Psoas muscle (tissue), 8 donors: ENCODE data around the gene SNX11. TPM values are rescaled to one million over a fixed set of nuclear protein-coding genes. Genes with fewer than 3 reads are reported as not detected.
"Not testable (repeated sequence)": the region's sequence is repeated elsewhere in the genome, so short reads cannot be mapped to it uniquely, and the experiment has no call there.

Experiments used
- ATAC-seq, 4 donors: fragments of 200-7000 bp; cut with Tn5 transposase; one replicate each; pipeline ENCODE4 v1.9.1; 2020; ENCODE audit warnings: moderate library complexity in 3 of 4, mild to moderate bottlenecking in 2 of 4
- DNase-seq, 2 donors: peaks; one replicate each; pipeline ENCODE4 v3.0.0-alpha.2; 2020
- H3K27ac ChIP-seq: fragments of 200-600 bp; one replicate; pipeline ENCODE4 v1.8.0; 2022
- H3K27me3 ChIP-seq, 3 donors: fragments of 200-600 bp in 1 of 3; one replicate each; pipeline versions ENCODE4 v1.6.1 to v1.8.0; 2013 to 2022; ENCODE audit warnings: low read length in 2 of 3, mild to moderate bottlenecking in 2 of 3, moderate library complexity in 1 of 3; ENCODE audit not compliant: insufficient read depth in 3 of 3
- H3K36me3 ChIP-seq, 2 donors: fragments of 200-600 bp in 1 of 2; one replicate each; pipeline versions ENCODE4 v1.6.1 to v1.8.0; 2013 to 2022; ENCODE audit warnings: low read depth in 1 of 2, mild to moderate bottlenecking in 1 of 2, moderate library complexity in 1 of 2; ENCODE audit not compliant: insufficient read depth in 1 of 2
- H3K4me1 ChIP-seq: fragments of 200-600 bp; one replicate; pipeline ENCODE4 v1.8.0; 2022
- H3K4me3 ChIP-seq: fragments of 200-600 bp; one replicate; pipeline ENCODE4 v1.8.0; 2022; ENCODE audit warnings: mild to moderate bottlenecking
- H3K9me3 ChIP-seq: fragments of 200-600 bp; one replicate; pipeline ENCODE4 v1.8.0; 2022
- CTCF ChIP-seq: fragments of 200-600 bp; IDR thresholded peaks from one replicate; pipeline ENCODE4 v1.8.0; 2022; ENCODE audit warnings: antibody characterized with exemption
- WGBS, 3 donors: extraction: QIAGEN DNeasy Blood & Tissue Kit; methylation state at CpG; one replicate each; pipeline versions ENCODE4 v1.1.6 to v1.1.7; 2013; 5-methylcytosine and 5-hydroxymethylcytosine counted together
- intact Hi-C, 2 donors: fragments of 100-400 bp; cut with DNase I; formaldehyde crosslinking; loops; one replicate each; pipeline versions ENCODE4 v1.11.0 to v1.14.2; 2022
- polyA plus RNA-seq, 3 donors: library from polyadenylated mRNA; stranded (reverse); fragments of 200-250 nt; gene quantifications; one replicate each; pipeline ENCODE4 v1.2.3, GENCODE V29; 2013
- total RNA-seq, 4 donors: library from RNA; stranded (reverse); fragmentation: NEBNext Ultra II Directional in 2 of 4; extraction: Animal tissue kit (Norgen Biotek cat#: 25700) in 2 of 4; gene quantifications; one replicate each; pipeline versions ENCODE4 v1.2.1 to v1.2.4, GENCODE V29; 2021 to 2023
- donor health status: healthy with polysubstance abuse.
- donor health status: DM: no; HTN: no; CAD: no; lungs with moderate emphysema.
- donor health status: Bipolar disorder and iron deficiency.
- donor health status: healthy.
- donor health status: DM: yes; HTN: yes; CAD: no.
- donor health status: DM: no; HTN: no; CAD: no.
- donor health status: DM: no; HTN: no; CAD: no.
- donor health status: DM: yes; HTN: yes; CAD: no.

The SNX11 gene
- total and polyA plus RNA-seq, 7 donors, result 10.0 to 27.0 (median 14.5) TPM

GRCh38 chr17:48062273-48062672 lies 45.3 kb upstream of the SNX11 start:
- WGBS, 3 donors, result 86 to 93% (median 88%) methylated on average over 7 of the region's 7 CpGs
- no peak for DNase-seq
- H3K36me3 ChIP-seq, result peaks cover 29 to 67% of the 10 kb centered on the region in 2 donors
- intact Hi-C loops, result no loop called here
- H3K27ac ChIP-seq, result peak overlapping the region; percentile 92
- TF ChIP-seq CTCF, result no peak
- no peak for ATAC-seq
- H3K27me3 ChIP-seq, result no peaks in the 10 kb centered on the region
- H3K4me1 ChIP-seq, result peaks cover 90% of the 10 kb centered on the region
- H3K9me3 ChIP-seq, result no peaks in the 10 kb centered on the region
- H3K4me3 ChIP-seq, result no peak overlapping the region

GRCh38 chr17:48064638-48065037 lies 42.9 kb upstream of the SNX11 start:
- intact Hi-C loops, result loop anchor here in 1 of 2 donors (2.0 kb wide), 1 partner anchor 14 kb away; no protein-coding TSS in a partner anchor
- peak overlapping the region; percentile 92 for H3K27ac ChIP-seq
- no peaks in the 10 kb centered on the region for H3K27me3 ChIP-seq
- TF ChIP-seq CTCF, result peak; percentile 44
- H3K4me3 ChIP-seq, result no peak overlapping the region
- H3K9me3 ChIP-seq, result no peaks in the 10 kb centered on the region
- ATAC-seq (peak; percentile 77 to 86 (median 80)), DNase-seq (no peak)
- WGBS, 3 donors, result 29 to 49% (median 35%) methylated on average over 3 of the region's 3 CpGs
- peaks cover 14 to 53% of the 10 kb centered on the region in 2 donors for H3K36me3 ChIP-seq
- peaks cover 73% of the 10 kb centered on the region for H3K4me1 ChIP-seq

GRCh38 chr17:48066192-48066591 lies 41.4 kb upstream of the SNX11 start:
- no peak for TF ChIP-seq CTCF
- intact Hi-C loops, result no loop called here
- Histone ChIP-seq H3K4me3 (no peak overlapping the region), H3K27me3 (no peaks in the 10 kb centered on the region), H3K9me3 (no peaks in the 10 kb centered on the region), H3K27ac (peak overlapping the region; percentile 92), H3K36me3 (peaks cover 9 to 40% of the 10 kb centered on the region in 2 donors), H3K4me1 (peaks cover 59% of the 10 kb centered on the region)
- 50 to 70% (median 65%) methylated on average over 1 of the region's 1 CpG for WGBS, 3 donors
- DNase-seq (no peak), ATAC-seq (no peak)

GRCh38 chr17:48066656-48067055 lies 40.9 kb upstream of the SNX11 start:
- ATAC-seq, result no peak
- DNase-seq, result no peak
- Histone ChIP-seq H3K27ac (peak overlapping the region; percentile 92), H3K9me3 (no peaks in the 10 kb centered on the region), H3K4me1 (peaks cover 57% of the 10 kb centered on the region), H3K27me3 (no peaks in the 10 kb centered on the region), H3K4me3 (no peak overlapping the region), H3K36me3 (peaks cover 8 to 40% of the 10 kb centered on the region in 2 donors)
- WGBS, 3 donors, result 55 to 71% (median 69%) methylated on average over 1 of the region's 1 CpG
- intact Hi-C loops, result no loop called here
- TF ChIP-seq CTCF, result no peak

- intact Hi-C loops, result no loop called here
- DNase-seq, result no peak
- Histone ChIP-seq H3K4me1 (peaks cover 51% of the 10 kb centered on the region), H3K4me3 (no peak overlapping the region), H3K36me3 (peaks cover 5 to 35% of the 10 kb centered on the region in 2 donors), H3K27ac (peak overlapping the region; percentile 92), H3K9me3 (no peaks in the 10 kb centered on the region), H3K27me3 (no peaks in the 10 kb centered on the region)
- WGBS, 3 donors, result 96 to 100% (median 98%) methylated on average over 3 of the region's 3 CpGs
- no peak for TF ChIP-seq CTCF
- no peak for ATAC-seq
Measured at GRCh38 chr17:48067245-48067644, 40.3 kb upstream of the SNX11 start.

- H3K4me3 ChIP-seq, intact Hi-C loops, H3K9me3 ChIP-seq, H3K27me3 ChIP-seq, DNase-seq, ATAC-seq: not testable (repeated sequence)
- WGBS, 3 donors, result 45 to 69% (median 45%) methylated on average over 2 of the region's 2 CpGs
- Histone ChIP-seq H3K4me1 (peaks cover 45% of the 10 kb centered on the region), H3K27ac (peak overlapping the region; percentile 92), H3K36me3 (peaks cover 5 to 30% of the 10 kb centered on the region in 2 donors)
Measured at GRCh38 chr17:48067808-48068207, 39.8 kb upstream of the SNX11 start.
